HT1080 (cell line): ENCODE data around the gene IFT57. TPM values are rescaled to one million over a fixed set of nuclear protein-coding genes. Genes with fewer than 3 reads are reported as not detected.

Source experiments
- DNase-seq: peaks from one replicate; pipeline ENCODE4 v3.0.0-alpha.2; 2015; ENCODE audit warnings: low read depth
- total RNA-seq: library from RNA; depleted of rRNA; stranded (reverse); fragments of >200 nt; shearing (Covaris generic); gene quantifications from 2 replicates; pipeline ENCODE4 v1.2.3, GENCODE V29; 2014

IFT57 gene
- total RNA-seq, 1 experiment from 2014 or later: 83.1 TPM

GRCh38 chr3:108219336-108219735 is 2.9 kb downstream of the IFT57 start:
- DNase-seq: no peak

GRCh38 chr3:108218811-108219210 is 3.4 kb downstream of the IFT57 start:
- DNase-seq: no peak

GRCh38 chr3:108215871-108216270 is 6.4 kb downstream of the IFT57 start:
- no peak for DNase-seq

- no peak for DNase-seq
Observed at GRCh38 chr3:108209579-108209978, 12.6 kb downstream of the IFT57 start.

- DNase-seq: no peak
Observed at GRCh38 chr3:108208831-108209230, 13.4 kb downstream of the IFT57 start.

- DNase-seq: no peak
Observed at GRCh38 chr3:108202834-108203233, 19.4 kb downstream of the IFT57 start.

- no peak for DNase-seq
Observed at GRCh38 chr3:108202080-108202479, 20.1 kb downstream of the IFT57 start.

GRCh38 chr3:108201258-108201657 is 21.0 kb downstream of the IFT57 start:
- no peak for DNase-seq

- no peak for DNase-seq
Observed at GRCh38 chr3:108200578-108200977, 21.6 kb downstream of the IFT57 start.

GRCh38 chr3:108200024-108200423 is 22.2 kb downstream of the IFT57 start:
- DNase-seq: no peak

- DNase-seq: no peak
Observed at GRCh38 chr3:108191394-108191793, 30.8 kb downstream of the IFT57 start.

- DNase-seq: no peak
Observed at GRCh38 chr3:108190346-108190745, 31.9 kb downstream of the IFT57 start.

- DNase-seq: no peak
Observed at GRCh38 chr3:108189440-108189839, 32.8 kb downstream of the IFT57 start.

GRCh38 chr3:108185536-108185935 is 36.7 kb downstream of the IFT57 start:
- DNase-seq: no peak

GRCh38 chr3:108184824-108185223 is 37.4 kb downstream of the IFT57 start:
- no peak for DNase-seq

GRCh38 chr3:108183971-108184370 is 38.3 kb downstream of the IFT57 start:
- no peak for DNase-seq

GRCh38 chr3:108183181-108183580 is 39.0 kb downstream of the IFT57 start:
- no peak for DNase-seq

GRCh38 chr3:108182339-108182738 is 39.9 kb downstream of the IFT57 start:
- no peak for DNase-seq

GRCh38 chr3:108181172-108181571 is 41.1 kb downstream of the IFT57 start:
- DNase-seq: no peak

GRCh38 chr3:108180194-108180593 is 42.0 kb downstream of the IFT57 start:
- DNase-seq: peak; percentile 64

- no peak for DNase-seq
Observed at GRCh38 chr3:108178676-108179075, 43.5 kb downstream of the IFT57 start.

GRCh38 chr3:108177536-108177935 is 44.7 kb downstream of the IFT57 start:
- no peak for DNase-seq

- DNase-seq: peak; percentile 50
Observed at GRCh38 chr3:108175352-108175751, 46.9 kb downstream of the IFT57 start.

GRCh38 chr3:108171106-108171505 is 51.1 kb downstream of the IFT57 start:
- no peak for DNase-seq
